ENCODE results near the gene PRLHR.
A peak's percentile ranks its signal among the peaks of the same experiment; 100 is the strongest.

The PRLHR gene

GRCh38 chr10:118607768-118608354 is 12.4 kb upstream of the PRLHR start:
- DNase-seq (ENCODE audit: low read depth), result no peak
- TF ChIP-seq, protein P1, sequence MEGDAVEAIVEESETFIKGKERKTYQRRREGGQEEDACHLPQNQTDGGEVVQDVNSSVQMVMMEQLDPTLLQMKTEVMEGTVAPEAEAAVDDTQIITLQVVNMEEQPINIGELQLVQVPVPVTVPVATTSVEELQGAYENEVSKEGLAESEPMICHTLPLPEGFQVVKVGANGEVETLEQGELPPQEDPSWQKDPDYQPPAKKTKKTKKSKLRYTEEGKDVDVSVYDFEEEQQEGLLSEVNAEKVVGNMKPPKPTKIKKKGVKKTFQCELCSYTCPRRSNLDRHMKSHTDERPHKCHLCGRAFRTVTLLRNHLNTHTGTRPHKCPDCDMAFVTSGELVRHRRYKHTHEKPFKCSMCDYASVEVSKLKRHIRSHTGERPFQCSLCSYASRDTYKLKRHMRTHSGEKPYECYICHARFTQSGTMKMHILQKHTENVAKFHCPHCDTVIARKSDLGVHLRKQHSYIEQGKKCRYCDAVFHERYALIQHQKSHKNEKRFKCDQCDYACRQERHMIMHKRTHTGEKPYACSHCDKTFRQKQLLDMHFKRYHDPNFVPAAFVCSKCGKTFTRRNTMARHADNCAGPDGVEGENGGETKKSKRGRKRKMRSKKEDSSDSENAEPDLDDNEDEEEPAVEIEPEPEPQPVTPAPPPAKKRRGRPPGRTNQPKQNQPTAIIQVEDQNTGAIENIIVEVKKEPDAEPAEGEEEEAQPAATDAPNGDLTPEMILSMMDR (conservative IDR thresholded peaks at IDR 0.05; ENCODE audit: low read depth, low read length), result no peak
- no peak overlapping the region for H3K4me3 ChIP-seq (ENCODE audit: low read depth, low read length)

- H3K4me3 ChIP-seq (ENCODE audit: low read depth, low read length), result no peak overlapping the region
- TF ChIP-seq, protein P1 (conservative IDR thresholded peaks at IDR 0.05; ENCODE audit: low read depth, low read length), result no peak
- no peak for DNase-seq (ENCODE audit: low read depth)
These were observed 10.2 kb upstream of the PRLHR start for GRCh38 chr10:118605694-118606093.

- no peak for DNase-seq (ENCODE audit: low read depth)
- H3K4me3 ChIP-seq (ENCODE audit: low read depth, low read length), result no peak overlapping the region
- TF ChIP-seq, protein P1 (conservative IDR thresholded peaks at IDR 0.05; ENCODE audit: low read depth, low read length), result no peak
These were observed 1.1 kb upstream of the PRLHR start for GRCh38 chr10:118596426-118597124.

DNA sequence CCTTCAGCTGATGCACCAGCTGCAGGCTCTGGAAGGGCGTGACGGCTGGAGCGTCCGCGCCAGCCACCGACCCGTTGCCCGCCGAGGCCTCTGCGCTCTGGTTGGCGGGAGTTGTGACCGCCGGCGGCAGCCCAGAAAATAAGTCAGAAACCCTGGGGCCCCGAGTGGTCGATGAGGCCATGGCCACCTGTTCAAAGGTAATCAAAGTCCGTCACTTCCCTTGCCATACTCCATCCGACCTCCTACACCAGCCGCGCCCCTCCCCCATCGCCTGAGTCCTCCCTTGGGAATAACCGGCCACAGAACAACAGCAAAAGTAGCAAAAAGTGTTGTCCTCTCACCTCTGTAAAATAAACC is 406 bp downstream of the PRLHR start:
- no peak for DNase-seq (ENCODE audit: low read depth)
- no peak overlapping the region for H3K4me3 ChIP-seq (ENCODE audit: low read depth, low read length)
- TF ChIP-seq, protein P1 (conservative IDR thresholded peaks at IDR 0.05; ENCODE audit: low read depth, low read length), result no peak

DNA sequence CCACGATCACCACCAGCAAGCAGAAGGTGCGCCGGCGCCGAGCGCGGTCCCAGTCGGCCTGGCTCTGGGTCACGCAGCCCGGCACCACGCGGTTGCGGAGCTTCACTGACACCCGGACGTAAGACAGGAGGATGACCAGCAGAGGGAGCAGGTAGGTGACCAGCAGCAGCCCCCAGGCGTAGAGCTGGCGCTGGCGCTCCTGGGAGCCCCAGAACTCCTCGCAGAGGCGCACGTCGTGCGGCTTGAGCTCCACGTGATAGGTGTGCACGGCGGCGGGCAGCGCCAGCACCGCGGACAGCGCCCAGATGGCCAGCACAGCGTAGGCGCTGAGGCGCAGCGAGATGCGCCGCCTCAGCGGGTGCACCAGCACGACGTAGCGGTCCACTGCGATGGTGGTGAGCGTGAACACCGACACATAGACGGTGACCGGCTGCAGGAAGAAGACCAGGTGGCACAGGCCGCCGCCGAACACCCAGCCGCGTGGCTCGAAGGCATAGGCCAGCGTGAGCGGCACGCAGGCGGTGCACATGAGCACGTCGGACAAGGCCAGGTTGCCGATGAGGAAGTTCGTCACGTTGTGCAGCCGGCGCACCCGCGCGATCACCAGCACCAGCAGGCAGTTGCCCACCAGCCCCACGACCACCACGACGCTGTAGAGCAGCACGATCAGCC is 920 bp downstream of the PRLHR start:
- TF ChIP-seq, protein P1 (conservative IDR thresholded peaks at IDR 0.05; ENCODE audit: low read depth, low read length), result peak; percentile 40
- DNase-seq (ENCODE audit: low read depth), result peak; percentile 51
- no peak overlapping the region for H3K4me3 ChIP-seq (ENCODE audit: low read depth, low read length)

DNA sequence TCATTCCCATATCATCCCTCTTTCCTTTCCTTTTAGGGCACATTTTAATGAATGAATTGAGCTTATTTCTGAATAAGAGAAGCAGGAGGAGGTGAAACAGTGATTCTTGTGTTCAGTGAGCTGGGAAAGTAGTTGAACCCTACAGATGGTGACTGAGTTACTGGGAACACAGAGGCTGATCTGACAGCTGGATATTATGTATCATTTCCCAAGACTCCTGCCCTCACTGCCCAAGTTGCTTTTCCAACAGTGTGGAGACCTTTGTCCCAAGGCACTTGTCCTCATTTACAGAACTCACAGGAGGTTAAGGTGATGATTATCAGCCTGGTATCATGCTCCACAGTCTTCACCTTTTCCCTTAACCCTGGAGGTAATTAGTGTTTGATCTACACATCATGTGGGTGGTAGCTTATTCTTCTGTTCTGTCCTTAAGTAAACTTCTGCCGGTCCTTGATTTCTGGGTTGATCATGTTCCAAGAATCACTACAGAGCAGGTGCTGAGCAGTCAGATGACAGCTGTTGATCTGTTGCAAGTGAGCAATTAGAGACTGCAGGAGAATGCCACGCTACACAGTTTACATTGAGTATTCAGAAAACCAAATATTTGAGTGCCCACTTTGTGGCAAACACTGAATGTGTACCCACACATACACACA is 2.6 kb downstream of the PRLHR start:
- DNase-seq (ENCODE audit: low read depth), result no peak
- no peak overlapping the region for H3K4me3 ChIP-seq (ENCODE audit: low read depth, low read length)
- TF ChIP-seq, protein P1 (conservative IDR thresholded peaks at IDR 0.05; ENCODE audit: low read depth, low read length), result no peak

Data from choroid plexus epithelial cell (primary cell).